GM12878 (cell line): ENCODE measurements around the gene TES. TPM values are rescaled to one million over a fixed set of nuclear protein-coding genes. Genes with fewer than 3 reads are reported as not detected.
A peak's percentile ranks its signal among the peaks of the same experiment; 100 is the strongest.

Experiments used
- ATAC-seq: fragments of 200-7000 bp; cut with Tn5 transposase; 3 replicates; pipeline ENCODE4 v1.9.1; 2020; ENCODE audit warnings: mild to moderate bottlenecking, moderate library complexity
- BruUV-seq: library from RNA; stranded (reverse); fragments of 400-500 nt; replicated peaks from 2 replicates; lab custom pipeline; 2021; lab: Mats Ljungman, UMichigan
- CTCF ChIA-PET: fragments of 300-600 bp; sonication (Branson Sonifier 250); formaldehyde crosslinking; extraction: SDS; loops from one replicate; lab custom pipeline; 2021; ENCODE audit warnings: inconsistent platforms; lab: Yijun Ruan, JAX
- POLR2A ChIA-PET: fragments of 350-600 bp; formaldehyde crosslinking; extraction: SDS; loops from one replicate; lab custom pipeline; 2021; ENCODE audit warnings: inconsistent platforms; lab: Charles Lee
- RAD21 ChIA-PET: fragments of 300-600 bp; sonication (Branson Sonifier 250); formaldehyde crosslinking; loops from one replicate; lab custom pipeline; 2023; ENCODE audit warnings: antibody characterized with exemption; ENCODE audit not compliant: unreplicated experiment; lab: Charles Lee
- SMC1A ChIA-PET: fragments of 300-600 bp; sonication (Branson Sonifier 250); formaldehyde crosslinking; loops from one replicate; lab custom pipeline; 2023; ENCODE audit not compliant: unreplicated experiment, uncharacterized antibody; lab: Charles Lee
- DNase-seq: peaks from one replicate; pipeline ENCODE4 v3.0.0-alpha.2; 2011; ENCODE audit warnings: low read depth, low spot score
- FAIRE-seq: peaks from 3 replicates; lab custom pipeline; 2011; peaks lifted over from hg19 to GRCh38; lab: Jason Lieb, UNC
- H2AFZ ChIP-seq: 2 replicates; pipeline ENCODE4 v1.6.0; 2011; ENCODE audit warnings: low read depth, low read length, control low read depth; ENCODE audit not compliant: control insufficient read depth
- H3K27ac ChIP-seq: 2 replicates; pipeline ENCODE4 v1.5.1; 2011; ENCODE audit warnings: control low read depth; ENCODE audit not compliant: control insufficient read depth, insufficient read depth
- H3K27me3 ChIP-seq, 2 experiments: replicated peaks in 1 of 2; 2 replicates each; pipeline versions ENCODE4 v1.6.0 to v1.6.1; 2011; ENCODE audit warnings: low read length in 1 of 2; ENCODE audit not compliant: control insufficient read depth in 2 of 2, insufficient read depth in 2 of 2
- H3K36me3 ChIP-seq, 2 experiments: 2 replicates each; pipeline ENCODE4 v1.5.1; 2011; ENCODE audit warnings: low read length in 1 of 2; ENCODE audit not compliant: control insufficient read depth in 2 of 2, insufficient read depth in 2 of 2
- H3K4me1 ChIP-seq: 2 replicates; pipeline ENCODE4 v1.6.1; 2011; ENCODE audit warnings: mild to moderate bottlenecking, low read length, moderate library complexity, mixed read lengths; ENCODE audit not compliant: control insufficient read depth, insufficient read depth
- H3K4me2 ChIP-seq: 2 replicates; pipeline ENCODE4 v1.6.0; 2011; ENCODE audit warnings: control low read depth; ENCODE audit not compliant: control insufficient read depth, insufficient read depth
- H3K4me3 ChIP-seq: fragments of 200-600 bp; sonication (generic); 2 replicates; pipeline ENCODE4 v1.5.1; 2016
- H3K79me2 ChIP-seq: 2 replicates; pipeline ENCODE4 v1.6.0; 2011; ENCODE audit warnings: low read length; ENCODE audit not compliant: control insufficient read depth, insufficient read depth
- H3K9ac ChIP-seq: 2 replicates; pipeline ENCODE4 v1.8.0; 2011; ENCODE audit warnings: low read length, control low read depth, mixed read lengths; ENCODE audit not compliant: control insufficient read depth, insufficient read depth
- H3K9me3 ChIP-seq: replicated peaks from 3 replicates; pipeline ENCODE4 v1.5.1; 2011; ENCODE audit warnings: mild to moderate bottlenecking, low read length; ENCODE audit not compliant: control insufficient read depth, insufficient read depth
- H4K20me1 ChIP-seq: 2 replicates; pipeline ENCODE4 v1.6.0; 2011; ENCODE audit not compliant: control insufficient read depth, insufficient read depth
- CREB1 ChIP-seq: IDR thresholded peaks from 2 replicates; pipeline ENCODE4 v1.6.1; 2012; ENCODE audit warnings: low read depth, mild to moderate bottlenecking, inconsistent platforms
- PBX3 ChIP-seq: IDR thresholded peaks from 2 replicates; pipeline ENCODE4 v1.6.1; 2011; ENCODE audit warnings: mild to moderate bottlenecking, low read depth, low read length, moderate library complexity; ENCODE audit not compliant: insufficient replicate concordance
- PKNOX1 ChIP-seq: fragments of 450-650 bp; IDR thresholded peaks from 2 replicates; pipeline ENCODE4 v1.6.1; 2016; ENCODE audit warnings: mild to moderate bottlenecking
- RAD51 ChIP-seq: fragments of 450-650 bp; IDR thresholded peaks from 2 replicates; pipeline ENCODE4 v1.6.1; 2016; ENCODE audit warnings: moderate library complexity, mild to moderate bottlenecking, inconsistent platforms
- RUNX3 ChIP-seq: IDR thresholded peaks from 2 replicates; pipeline ENCODE4 v1.6.1; 2012; ENCODE audit warnings: low read length, inconsistent platforms
- SUZ12 ChIP-seq: fragments of 200-600 bp; sonication (generic); IDR thresholded peaks from one replicate; pipeline ENCODE4 v1.6.1; 2018; ENCODE audit warnings: antibody characterized with exemption, mild to moderate bottlenecking; ENCODE audit not compliant: unreplicated experiment
- ZZZ3 ChIP-seq: IDR thresholded peaks from 2 replicates; pipeline ENCODE4 v1.6.1; 2011; ENCODE audit warnings: low read depth; ENCODE audit not compliant: control insufficient read depth, insufficient read length
- WGBS: methylation state at CpG from one replicate; pipeline ENCODE4 v1.1.6; 2016; ENCODE audit warnings: low lambda C conversion rate; ENCODE audit not compliant: insufficient replicate concordance, insufficient coverage; ENCODE audit errors: missing lambda C conversion rate; 5-methylcytosine and 5-hydroxymethylcytosine counted together
- in situ Hi-C: fragments of 300-500 bp; cut with MboI; formaldehyde crosslinking; loops from 9 replicates; pipeline ENCODE4 v1.14.3; 2018; ENCODE audit warnings: mixed read lengths
- intact Hi-C: fragments of 100-400 bp; cut with micrococcal nuclease; formaldehyde crosslinking; loops from one replicate; pipeline ENCODE4 v1.14.2; 2022; ENCODE audit not compliant: unreplicated experiment
- polyA plus RNA-seq, 11 experiments: library from polyadenylated mRNA; depleted of rRNA in 4 of 11; unstranded in 6 of 11; stranded (reverse) in 5 of 11; fragments of >200 nt; fragmentation: Nextera tagmentation in 4 of 11; fragmentation: Illumina TruSeq in 1 of 11; extraction: Ambion mirVana in 4 of 11; extraction: Trizol in 1 of 11; gene quantifications; 1 replicate in 1 of 11; 2 replicates in 10 of 11; pipeline versions ENCODE4 v1.2.1 to v1.2.3, GENCODE V29; 2011 to 2016; ENCODE audit warnings: inconsistent platforms in 2 of 11, missing spikeins in 2 of 11, low read depth in 1 of 11
- total RNA-seq, 4 experiments: library from RNA; depleted of rRNA in 3 of 4; stranded (reverse); fragments of >200 nt in 3 of 4; fragmentation: Illumina TruSeq in 1 of 4; extraction: Trizol in 1 of 4; gene quantifications; 2 replicates each; pipeline versions ENCODE4 v1.2.1 to v1.2.3, GENCODE V29; 2013 to 2021

Gene TES
- total and polyA plus RNA-seq, 10 of the 15 experiments (the other 5 are each of a cell fraction or from before 2014, with no cell fraction given): 31.2 to 77.5 (median 59.2) TPM

- FAIRE-seq (no peak), ATAC-seq (peak; percentile 37), DNase-seq (no peak)
- no peaks in the 10 kb centered on the region for H3K9me3 ChIP-seq
- no peaks in the 10 kb centered on the region for H4K20me1 ChIP-seq
- SMC1A ChIA-PET: interaction anchor here (1.0 to 10.5 kb wide), 4 partner anchors 10 to 51 kb away, joined by 3 to 188 read pairs (median 39); partner anchors contain the start of gene TES
- H3K36me3 ChIP-seq: no peaks in the 10 kb centered on the region; a peak in 1 of 4 replicates
- no TSS peak for BruUV-seq
- POLR2A ChIA-PET: no interaction called here
- H3K4me3 ChIP-seq: peak overlapping the region; percentile 20; the same call in 1 of the 2 replicates
- no peaks in the 10 kb centered on the region for H3K27me3 ChIP-seq
- RAD21 ChIA-PET: interaction anchor here (1.5 to 2.5 kb wide), 3 partner anchors 18 to 91 kb away, joined by 3 to 9 read pairs (median 4); partner anchors contain the start of gene TES
- H2AFZ ChIP-seq: no peak overlapping the region
- no peak overlapping the region for H3K9ac ChIP-seq
- H3K27ac ChIP-seq: peak overlapping the region; percentile 0; the same call in 1 of the 2 replicates
- peaks cover 86% of the 10 kb centered on the region for H3K79me2 ChIP-seq
- TF ChIP-seq CREB1 (no peak), RAD51 (no peak), RUNX3 (peak; percentile 38; the same call in 1 of the 2 replicates), SUZ12 (no peak), ZZZ3 (no peak)
- TF ChIP-seq, all 136 proteins: peak for 1
- in situ Hi-C loops (no loop called here), intact Hi-C loops (no loop called here)
- CTCF ChIA-PET: interaction anchor here (1.0 to 6.4 kb wide), 5 partner anchors 13 to 577 kb away, joined by 3 to 76 read pairs (median 12); no protein-coding TSS in a partner anchor
- Histone ChIP-seq H3K4me1 (peaks cover 21% of the 10 kb centered on the region), H3K4me2 (peak overlapping the region; percentile 85)
Measured at GRCh38 chr7:116229366-116229765, 19.0 kb downstream of the TES start.

- ChIA-PET POLR2A (interaction anchor here (0.9 kb wide), 1 partner anchor 20 kb away, joined by 3 read pairs; no protein-coding TSS in a partner anchor), SMC1A (interaction anchor here (1.0 to 10.5 kb wide), 9 partner anchors 11 to 88 kb away, joined by 3 to 188 read pairs (median 4); partner anchors contain the start of gene TES), RAD21 (interaction anchor here (1.1 to 3.7 kb wide), 8 partner anchors 9 to 92 kb away, joined by 3 to 31 read pairs (median 4); partner anchors contain the start of gene TES), CTCF (interaction anchor here (1.0 to 6.4 kb wide), 11 partner anchors 8 to 576 kb away, joined by 3 to 76 read pairs (median 4); no protein-coding TSS in a partner anchor)
- H4K20me1 ChIP-seq: no peaks in the 10 kb centered on the region
- DNase-seq (no peak), FAIRE-seq (no peak), ATAC-seq (peak; percentile 47)
- no peaks in the 10 kb centered on the region for H3K9me3 ChIP-seq
- no peak overlapping the region for H2AFZ ChIP-seq
- no TSS peak for BruUV-seq
- intact Hi-C loops (no loop called here), in situ Hi-C loops (no loop called here)
- H3K27me3 ChIP-seq: no peaks in the 10 kb centered on the region
- no peak overlapping the region for H3K4me3 ChIP-seq
- peak overlapping the region; percentile 28; the same call in 1 of the 2 replicates for H3K27ac ChIP-seq
- H3K4me1 ChIP-seq: peaks cover 21% of the 10 kb centered on the region
- H3K36me3 ChIP-seq: no peaks in the 10 kb centered on the region; a peak in 1 of 4 replicates
- H3K9ac ChIP-seq: no peak overlapping the region
- H3K4me2 ChIP-seq: peak overlapping the region; percentile 31
- WGBS: 85% methylated on average over 4 of the region's 4 CpGs
- TF ChIP-seq PBX3 (no peak), PKNOX1 (0 out of 2 replicates have a peak, but pooled peaks have one; percentile 11)
- H3K79me2 ChIP-seq: peaks cover 76% of the 10 kb centered on the region
Measured at GRCh38 chr7:116230191-116231005, 20.1 kb downstream of the TES start.
